ENCODE data around the gene ZNF407.

DNA sequence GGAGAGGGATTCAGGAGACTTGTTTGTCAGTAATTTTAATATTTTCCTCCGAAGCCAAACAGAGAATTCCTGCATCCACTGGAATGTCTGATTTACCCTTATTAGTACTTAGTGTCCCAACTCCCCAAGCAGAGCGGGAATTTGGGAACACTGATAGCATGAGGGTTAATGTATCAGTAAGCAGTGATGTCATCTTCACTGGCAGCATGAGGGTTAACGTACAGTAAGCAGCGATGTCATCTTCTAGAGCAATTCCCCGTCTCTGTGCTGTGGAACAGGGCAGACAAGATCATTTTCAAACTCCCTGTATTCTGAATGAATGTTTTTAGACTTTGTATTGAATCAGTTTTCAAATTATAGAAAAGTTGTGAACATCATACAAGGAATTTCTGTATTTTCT lies 228.9 kb downstream of the ZNF407 start:
- TF ChIP-seq, protein P1, sequence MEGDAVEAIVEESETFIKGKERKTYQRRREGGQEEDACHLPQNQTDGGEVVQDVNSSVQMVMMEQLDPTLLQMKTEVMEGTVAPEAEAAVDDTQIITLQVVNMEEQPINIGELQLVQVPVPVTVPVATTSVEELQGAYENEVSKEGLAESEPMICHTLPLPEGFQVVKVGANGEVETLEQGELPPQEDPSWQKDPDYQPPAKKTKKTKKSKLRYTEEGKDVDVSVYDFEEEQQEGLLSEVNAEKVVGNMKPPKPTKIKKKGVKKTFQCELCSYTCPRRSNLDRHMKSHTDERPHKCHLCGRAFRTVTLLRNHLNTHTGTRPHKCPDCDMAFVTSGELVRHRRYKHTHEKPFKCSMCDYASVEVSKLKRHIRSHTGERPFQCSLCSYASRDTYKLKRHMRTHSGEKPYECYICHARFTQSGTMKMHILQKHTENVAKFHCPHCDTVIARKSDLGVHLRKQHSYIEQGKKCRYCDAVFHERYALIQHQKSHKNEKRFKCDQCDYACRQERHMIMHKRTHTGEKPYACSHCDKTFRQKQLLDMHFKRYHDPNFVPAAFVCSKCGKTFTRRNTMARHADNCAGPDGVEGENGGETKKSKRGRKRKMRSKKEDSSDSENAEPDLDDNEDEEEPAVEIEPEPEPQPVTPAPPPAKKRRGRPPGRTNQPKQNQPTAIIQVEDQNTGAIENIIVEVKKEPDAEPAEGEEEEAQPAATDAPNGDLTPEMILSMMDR (IDR thresholded peaks at IDR 0.05): no peak
- TF ChIP-seq POLR2A (IDR thresholded peaks at IDR 0.05): no peak

Measured in adrenal gland (tissue), 5 donors.